ENCODE data around the gene OR10A3.
"Not testable (repeated sequence)": the region's sequence is repeated elsewhere in the genome, so short reads cannot be mapped to it uniquely, and the experiment has no call there.

The OR10A3 gene

GRCh38 chr11:7941608-7942007 is at the start of gene OR10A3:
OR10A3 (minus strand) TSS chr11:7941708; CDS start chr11:7939520, 2,188 bp downstream.
- DNase-seq: no peak

GRCh38 chr11:7987560-7987883 is 46.0 kb upstream of the OR10A3 start:
- not testable (repeated sequence) for DNase-seq

GRCh38 chr11:7986768-7987559 is 45.5 kb upstream of the OR10A3 start, which contains the start of gene EIF3F:
EIF3F (plus strand) TSS chr11:7987337; CDS start chr11:7987353, 16 bp downstream.
- peak; percentile 96 to 99 for DNase-seq

- no peak for DNase-seq
These were observed 42.5 kb upstream of the OR10A3 start for GRCh38 chr11:7983832-7984590.

- no peak for DNase-seq
These were observed 41.1 kb upstream of the OR10A3 start for GRCh38 chr11:7982582-7983119.

- DNase-seq: no peak
These were observed 40.2 kb upstream of the OR10A3 start for GRCh38 chr11:7981619-7982157.

GRCh38 chr11:7977232-7977917 is 35.9 kb upstream of the OR10A3 start:
- no peak for DNase-seq

- DNase-seq: no peak
These were observed 33.2 kb upstream of the OR10A3 start for GRCh38 chr11:7974668-7975067.

GRCh38 chr11:7973011-7973410 is 31.5 kb upstream of the OR10A3 start:
- no peak for DNase-seq

- no peak for DNase-seq
These were observed 30.3 kb upstream of the OR10A3 start for GRCh38 chr11:7971846-7972245.

GRCh38 chr11:7969756-7970646 is 28.5 kb upstream of the OR10A3 start:
- no peak for DNase-seq

- no peak for DNase-seq
These were observed 27.2 kb upstream of the OR10A3 start for GRCh38 chr11:7968686-7969085.

GRCh38 chr11:7967826-7968225 is 26.3 kb upstream of the OR10A3 start:
- DNase-seq: no peak

- DNase-seq: no peak
These were observed 25.6 kb upstream of the OR10A3 start for GRCh38 chr11:7967097-7967496.

GRCh38 chr11:7965386-7965785 is 23.9 kb upstream of the OR10A3 start, which contains the start of gene NLRP10:
NLRP10 (minus strand) TSS chr11:7965447; CDS start chr11:7963495, 1,952 bp downstream.
- DNase-seq: no peak

GRCh38 chr11:7964873-7965272 is 23.4 kb upstream of the OR10A3 start:
- no peak for DNase-seq

- no peak for DNase-seq
These were observed 22.8 kb upstream of the OR10A3 start for GRCh38 chr11:7964261-7964660.

- no peak for DNase-seq
These were observed 13.7 kb upstream of the OR10A3 start for GRCh38 chr11:7955191-7955590.

GRCh38 chr11:7949934-7950333 is 8.4 kb upstream of the OR10A3 start:
- no peak for DNase-seq

- DNase-seq: no peak
These were observed 2.6 kb upstream of the OR10A3 start for GRCh38 chr11:7944123-7944522.

GRCh38 chr11:7941146-7941545 is 362 bp downstream of the OR10A3 start:
- DNase-seq: no peak

GRCh38 chr11:7936615-7937014 is 4.9 kb downstream of the OR10A3 start:
- no peak for DNase-seq

Measured in CD4-positive, alpha-beta T cell treated with Interferon alpha-2 for 1 hour (primary cell).